ENCODE measurements around the gene TRAF2. TPM values are rescaled to one million over a fixed set of nuclear protein-coding genes. Genes with fewer than 3 reads are reported as not detected.

Gene TRAF2
- total RNA-seq, 4 donors from 2014 or later: 2.9 to 7.7 (median 6.1) TPM

DNA sequence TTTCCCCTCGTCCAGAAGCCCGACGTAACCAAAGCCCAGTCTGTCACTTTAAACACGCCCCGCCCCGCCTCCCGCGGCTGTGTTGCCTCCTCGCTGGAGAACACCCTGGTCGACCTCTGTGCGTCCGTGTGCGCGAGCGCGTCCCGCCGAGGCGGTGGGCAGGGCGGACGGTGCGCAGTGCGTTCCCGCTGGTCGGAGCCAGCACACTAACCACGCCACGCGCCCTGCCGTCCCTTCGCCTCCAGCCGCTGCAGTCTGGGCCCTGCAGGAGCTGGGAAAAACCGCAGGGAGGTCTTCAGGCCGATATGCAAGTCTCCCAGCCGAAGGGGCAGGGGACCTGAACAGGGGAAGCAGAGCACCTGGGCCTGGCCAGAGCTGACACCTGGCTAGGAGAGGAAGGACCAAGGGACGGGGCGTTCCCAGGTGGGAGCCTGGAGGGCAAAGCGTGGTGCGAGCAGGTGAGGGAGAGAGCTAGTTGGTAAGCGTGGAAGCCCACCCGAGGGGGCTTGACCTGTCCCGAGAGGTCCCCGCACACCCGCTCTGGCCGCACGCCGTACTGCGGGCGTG is 38.4 kb upstream of the TRAF2 start:
- TF ChIP-seq, protein P1, sequence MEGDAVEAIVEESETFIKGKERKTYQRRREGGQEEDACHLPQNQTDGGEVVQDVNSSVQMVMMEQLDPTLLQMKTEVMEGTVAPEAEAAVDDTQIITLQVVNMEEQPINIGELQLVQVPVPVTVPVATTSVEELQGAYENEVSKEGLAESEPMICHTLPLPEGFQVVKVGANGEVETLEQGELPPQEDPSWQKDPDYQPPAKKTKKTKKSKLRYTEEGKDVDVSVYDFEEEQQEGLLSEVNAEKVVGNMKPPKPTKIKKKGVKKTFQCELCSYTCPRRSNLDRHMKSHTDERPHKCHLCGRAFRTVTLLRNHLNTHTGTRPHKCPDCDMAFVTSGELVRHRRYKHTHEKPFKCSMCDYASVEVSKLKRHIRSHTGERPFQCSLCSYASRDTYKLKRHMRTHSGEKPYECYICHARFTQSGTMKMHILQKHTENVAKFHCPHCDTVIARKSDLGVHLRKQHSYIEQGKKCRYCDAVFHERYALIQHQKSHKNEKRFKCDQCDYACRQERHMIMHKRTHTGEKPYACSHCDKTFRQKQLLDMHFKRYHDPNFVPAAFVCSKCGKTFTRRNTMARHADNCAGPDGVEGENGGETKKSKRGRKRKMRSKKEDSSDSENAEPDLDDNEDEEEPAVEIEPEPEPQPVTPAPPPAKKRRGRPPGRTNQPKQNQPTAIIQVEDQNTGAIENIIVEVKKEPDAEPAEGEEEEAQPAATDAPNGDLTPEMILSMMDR (IDR thresholded peaks at IDR 0.05; ENCODE audit: low read depth): no peak

DNA sequence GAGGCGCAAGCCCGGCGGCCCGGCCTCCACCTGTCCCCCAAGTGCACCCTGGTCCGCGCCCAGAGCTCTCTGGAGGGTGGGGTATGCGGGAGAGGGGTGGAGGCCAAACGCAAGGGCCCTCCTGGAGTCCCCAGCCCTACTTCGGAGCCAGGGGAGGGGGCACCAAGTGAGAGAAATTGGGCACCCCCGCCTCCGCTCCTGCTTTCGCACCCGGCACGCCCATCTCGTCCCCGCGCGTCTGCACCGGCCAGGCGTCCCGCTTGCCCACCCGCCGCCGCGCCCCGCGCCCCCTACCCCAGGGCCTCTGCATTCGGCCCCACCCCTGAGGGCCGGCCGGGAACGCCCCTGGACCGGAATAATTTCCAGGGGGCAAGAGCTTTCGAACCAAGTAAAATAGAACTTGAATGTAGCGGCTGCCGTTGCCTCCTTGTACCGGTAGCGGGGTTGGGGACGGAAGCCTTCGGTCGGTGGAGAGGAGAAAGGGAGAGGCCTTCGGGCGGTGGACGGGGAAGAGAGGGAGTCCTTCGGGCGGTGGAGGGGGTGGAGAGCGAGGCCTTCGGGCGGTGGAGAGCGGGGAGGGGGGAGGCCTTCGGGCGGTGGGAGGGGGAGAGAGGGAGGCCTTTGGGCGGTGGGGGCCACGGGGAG is 37.8 kb upstream of the TRAF2 start:
- TF ChIP-seq, protein P1 (IDR thresholded peaks at IDR 0.05; ENCODE audit: low read depth): no peak

DNA sequence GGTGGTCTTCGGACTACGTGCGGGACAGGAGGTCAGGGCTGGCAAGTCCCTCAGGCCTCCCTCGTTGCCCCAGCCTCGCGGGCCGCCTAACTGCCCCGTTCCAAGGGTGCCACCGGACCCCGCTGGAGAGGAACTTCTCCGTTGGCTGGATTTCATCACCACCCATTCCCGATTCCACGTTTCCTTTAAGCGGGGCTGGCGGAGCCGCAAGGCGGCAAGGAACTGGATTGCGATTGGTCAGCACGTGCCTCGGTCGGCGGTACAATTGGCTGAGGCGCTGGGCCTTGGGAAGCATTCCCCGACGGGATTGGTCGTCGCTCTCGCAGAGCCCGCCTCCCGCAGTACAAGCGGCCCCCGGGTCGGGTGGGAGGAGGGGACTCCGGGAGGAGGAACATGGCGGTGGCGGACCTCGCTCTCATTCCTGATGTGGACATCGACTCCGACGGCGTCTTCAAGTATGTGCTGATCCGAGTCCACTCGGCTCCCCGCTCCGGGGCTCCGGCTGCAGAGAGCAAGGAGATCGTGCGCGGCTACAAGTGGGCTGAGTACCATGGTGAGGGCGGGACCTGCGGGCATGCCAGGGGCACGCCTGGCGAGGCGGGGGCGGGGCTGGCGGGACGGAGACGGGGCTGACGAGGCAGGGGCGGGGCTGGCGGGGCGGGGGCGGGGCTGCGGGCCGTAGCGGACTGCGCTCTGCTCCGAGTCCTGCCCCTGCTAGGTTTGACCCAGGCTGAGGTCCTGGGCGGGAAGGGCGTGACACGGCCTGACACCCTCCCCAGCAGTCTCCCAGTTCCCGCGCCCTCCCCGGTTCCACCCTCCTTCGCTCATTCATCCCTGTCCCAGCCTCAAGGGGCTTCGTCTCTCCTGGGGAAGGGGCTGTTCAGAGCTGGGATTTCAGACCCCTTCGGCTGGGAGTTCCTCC is 37.0 kb upstream of the TRAF2 start, which contains the start of gene PHPT1:
TSS of gene PHPT1 (plus strand) at position 372 of the 922 bp plus-strand sequence. CDS start at position 394, 22 bp downstream.
- TF ChIP-seq, protein P1 (IDR thresholded peaks at IDR 0.05; ENCODE audit: low read depth): no peak

DNA sequence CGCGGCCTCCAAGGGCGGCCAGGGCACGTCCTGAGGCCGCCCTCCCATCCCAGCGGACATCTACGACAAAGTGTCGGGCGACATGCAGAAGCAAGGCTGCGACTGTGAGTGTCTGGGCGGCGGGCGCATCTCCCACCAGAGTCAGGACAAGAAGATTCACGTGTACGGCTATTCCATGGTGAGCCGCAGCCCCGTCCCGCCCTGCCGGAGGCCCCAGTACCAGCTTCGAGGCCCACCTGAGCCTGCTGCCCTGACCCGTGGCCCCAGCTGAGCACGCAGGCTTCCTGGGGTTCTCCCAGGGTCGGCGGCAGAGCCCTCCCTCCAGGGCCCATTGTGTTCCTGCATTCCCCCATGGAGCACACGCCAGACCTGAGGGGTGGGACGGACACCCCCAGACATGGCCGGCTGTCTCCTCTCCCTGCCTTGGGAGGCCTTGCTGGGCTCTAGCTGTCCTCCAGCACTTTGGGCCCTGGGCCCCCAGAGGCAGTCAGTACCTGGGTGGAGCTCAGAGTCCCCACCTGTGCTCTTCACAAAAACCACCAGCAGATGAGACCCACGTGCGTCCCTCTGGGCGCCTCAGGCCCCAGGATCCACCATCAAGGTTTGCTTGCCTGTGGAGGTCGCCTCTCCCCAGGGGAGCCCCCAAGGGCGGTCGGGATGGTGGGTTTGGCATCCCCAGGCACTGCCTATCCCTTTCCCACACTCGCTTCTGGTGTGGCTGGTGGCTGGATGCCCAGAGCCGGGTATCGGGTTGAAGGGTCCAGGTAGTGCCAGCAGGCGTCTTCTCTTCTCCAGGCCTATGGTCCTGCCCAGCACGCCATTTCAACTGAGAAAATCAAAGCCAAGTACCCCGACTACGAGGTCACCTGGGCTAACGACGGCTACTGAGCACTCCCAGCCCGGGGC is 36.1 kb upstream of the TRAF2 start:
- TF ChIP-seq, protein P1 (IDR thresholded peaks at IDR 0.05; ENCODE audit: low read depth): no peak

DNA sequence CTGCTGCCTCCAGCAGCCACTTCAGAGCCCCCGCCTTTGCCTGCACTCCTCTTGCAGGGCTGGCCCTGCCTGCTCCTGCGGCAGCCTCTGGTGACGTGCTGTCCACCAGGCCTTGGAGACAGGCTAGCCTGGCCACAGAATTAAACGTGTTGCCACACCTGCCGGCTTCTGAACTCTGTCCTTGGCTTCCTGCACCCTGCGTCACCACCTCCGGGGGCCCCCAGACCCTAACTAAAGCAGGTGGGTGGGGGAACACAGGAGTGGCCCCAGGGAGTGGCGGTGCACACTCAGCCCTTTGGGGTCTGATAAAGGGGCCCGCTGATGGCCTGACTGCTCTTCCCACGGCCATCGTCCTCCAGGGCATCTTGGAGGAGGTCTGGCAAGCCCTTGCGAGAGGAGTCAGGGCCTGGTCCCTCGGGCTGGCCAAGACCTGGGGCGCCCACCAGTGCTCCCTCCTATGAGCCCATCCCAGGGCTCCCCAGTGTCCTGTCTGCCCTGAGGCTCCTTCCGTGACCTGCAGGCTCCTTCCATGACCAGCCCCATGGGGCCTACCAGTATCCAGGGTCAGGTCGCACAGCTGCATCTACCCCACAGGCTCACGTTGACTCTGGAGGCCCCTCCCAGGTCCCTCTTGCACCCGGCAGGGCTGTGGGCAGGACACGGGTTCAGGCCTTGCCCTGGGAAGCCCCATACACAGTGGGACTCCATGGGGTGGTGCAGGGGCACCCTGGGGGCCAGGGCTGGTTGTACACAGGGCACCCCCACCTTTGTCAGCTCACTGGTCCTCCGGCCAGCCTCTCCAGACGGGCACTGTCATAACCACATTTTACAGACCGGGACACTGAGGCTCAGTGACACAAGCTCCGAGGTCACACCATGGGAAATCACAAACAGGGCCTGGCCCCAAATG is 35.2 kb upstream of the TRAF2 start:
- TF ChIP-seq, protein P1 (IDR thresholded peaks at IDR 0.05; ENCODE audit: low read depth): no peak

DNA sequence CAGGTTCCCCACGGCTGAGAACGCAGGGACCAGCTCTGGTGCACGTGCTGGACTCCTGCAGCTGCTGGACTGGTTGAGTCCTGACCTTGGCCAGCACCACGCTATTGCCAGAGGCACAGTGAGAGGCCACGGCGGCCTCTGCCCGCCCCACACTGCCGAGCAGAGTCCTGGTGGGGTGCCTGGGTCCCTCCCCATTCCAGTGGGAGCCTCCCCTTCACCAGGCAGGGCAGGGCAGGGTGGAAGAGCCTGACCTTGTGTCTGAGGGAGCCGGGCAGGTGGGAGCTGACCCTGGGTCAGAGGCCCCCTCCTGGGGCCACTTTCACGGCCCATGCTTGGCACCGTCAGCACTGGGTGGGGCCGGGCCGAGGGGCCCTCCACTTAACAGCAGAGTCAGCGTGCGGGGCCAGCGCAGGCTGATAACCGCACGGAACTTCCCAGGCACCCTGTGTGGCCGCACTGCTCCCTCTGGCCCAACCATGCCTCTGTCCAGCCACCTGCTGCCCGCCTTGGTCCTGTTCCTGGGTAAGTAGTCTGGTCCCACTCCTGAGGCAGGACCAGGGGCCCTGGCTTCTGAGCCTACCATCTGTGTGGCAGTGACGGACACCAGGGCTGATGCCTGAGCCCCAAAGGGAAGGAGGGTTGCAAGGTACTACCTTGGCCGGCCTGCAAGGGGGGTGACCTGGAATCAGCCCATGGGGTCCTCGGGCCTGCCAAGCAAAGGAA is 34.2 kb upstream of the TRAF2 start, which contains the start of gene MAMDC4:
TSS of gene MAMDC4 (plus strand) at position 406 of the 723 bp plus-strand sequence. CDS start at position 477, 71 bp downstream.
- TF ChIP-seq, protein P1 (IDR thresholded peaks at IDR 0.05; ENCODE audit: low read depth): no peak
